SU-DHL-6 (cell line): ENCODE results near the gene PEX26.

Source experiments
- H2AFZ ChIP-seq: fragments of 200-600 bp; sonication (generic); 2 replicates; pipeline ENCODE4 v1.6.1; 2014; ENCODE audit warnings: low read depth, mild to moderate bottlenecking, moderate library complexity, mixed read lengths, antibody characterized with exemption, low read length; ENCODE audit not compliant: severe bottlenecking
- H3F3A ChIP-seq: fragments of 200-600 bp; shearing (Covaris generic); 2 replicates; pipeline ENCODE4 v1.6.0; 2016; ENCODE audit warnings: antibody characterized with exemption, mild to moderate bottlenecking; ENCODE audit not compliant: insufficient read depth
- H3K27ac ChIP-seq: fragments of 200-600 bp; sonication (generic); 2 replicates; pipeline ENCODE4 v1.5.1; 2016; ENCODE audit warnings: low read depth, mild to moderate bottlenecking, low read length, moderate library complexity, mixed read lengths
- H3K27me3 ChIP-seq: fragments of 200-600 bp; sonication (generic), shearing (Covaris generic); 2 replicates; pipeline ENCODE4 v1.6.0; 2014; ENCODE audit warnings: mild to moderate bottlenecking, low read length
- H3K36me3 ChIP-seq: fragments of 200-600 bp; sonication (generic); 2 replicates; pipeline ENCODE4 v1.6.1; 2014; ENCODE audit warnings: mild to moderate bottlenecking, low read length, mixed read lengths
- H3K4me2 ChIP-seq: fragments of 300-600, 200-600 bp; shearing (Covaris generic), sonication (generic); 2 replicates; pipeline ENCODE4 v1.6.0; 2014; ENCODE audit warnings: low read length, low read depth, mild to moderate bottlenecking; ENCODE audit not compliant: poor library complexity, severe bottlenecking
- H3K4me3 ChIP-seq: fragments of 200-600 bp; sonication (generic); 2 replicates; pipeline ENCODE4 v1.5.1; 2014; ENCODE audit warnings: antibody characterized with exemption, low read length, mild to moderate bottlenecking, mixed read lengths; ENCODE audit not compliant: insufficient read depth, poor library complexity, severe bottlenecking
- H3K79me2 ChIP-seq: fragments of 200-600 bp; sonication (generic); 2 replicates; pipeline ENCODE4 v1.6.1; 2014; ENCODE audit warnings: mild to moderate bottlenecking, low read length, moderate library complexity; ENCODE audit not compliant: insufficient read depth
- H3K9ac ChIP-seq: fragments of 200-600 bp; sonication (generic); 2 replicates; pipeline ENCODE4 v1.7.0; 2014; ENCODE audit warnings: mild to moderate bottlenecking, low read length
- H3K9me2 ChIP-seq: fragments of 200-600 bp; sonication (generic); replicated peaks from 2 replicates; pipeline ENCODE4 v1.6.1; 2014; ENCODE audit warnings: low read length; ENCODE audit not compliant: insufficient read depth
- H3K9me3 ChIP-seq: fragments of 200-600 bp; sonication (generic); 2 replicates; pipeline ENCODE4 v1.6.1; 2014; ENCODE audit warnings: low read length, mixed read lengths; ENCODE audit not compliant: insufficient read depth
- H4K20me1 ChIP-seq: fragments of 200-600 bp; sonication (generic); 2 replicates; pipeline ENCODE4 v1.6.1; 2014; ENCODE audit warnings: low read depth, mild to moderate bottlenecking, antibody characterized with exemption, low read length, moderate library complexity, mixed read lengths
- EZH2phosphoT487 ChIP-seq: fragments of 200-600 bp; sonication (generic), shearing (Covaris generic); conservative IDR thresholded peaks from 2 replicates; pipeline ENCODE4 v1.6.1; 2018; ENCODE audit warnings: mild to moderate bottlenecking, antibody characterized with exemption, low read length, moderate library complexity, mixed read lengths
- TF ChIP-seq, protein P1 (sequence below): fragments of 200-600 bp; sonication (generic); IDR thresholded peaks from one replicate; pipeline ENCODE4 v1.5.1; 2017; ENCODE audit warnings: antibody characterized with exemption, mild to moderate bottlenecking, low read length, moderate library complexity; ENCODE audit not compliant: insufficient read depth, poor library complexity, severe bottlenecking

PEX26 gene

DNA sequence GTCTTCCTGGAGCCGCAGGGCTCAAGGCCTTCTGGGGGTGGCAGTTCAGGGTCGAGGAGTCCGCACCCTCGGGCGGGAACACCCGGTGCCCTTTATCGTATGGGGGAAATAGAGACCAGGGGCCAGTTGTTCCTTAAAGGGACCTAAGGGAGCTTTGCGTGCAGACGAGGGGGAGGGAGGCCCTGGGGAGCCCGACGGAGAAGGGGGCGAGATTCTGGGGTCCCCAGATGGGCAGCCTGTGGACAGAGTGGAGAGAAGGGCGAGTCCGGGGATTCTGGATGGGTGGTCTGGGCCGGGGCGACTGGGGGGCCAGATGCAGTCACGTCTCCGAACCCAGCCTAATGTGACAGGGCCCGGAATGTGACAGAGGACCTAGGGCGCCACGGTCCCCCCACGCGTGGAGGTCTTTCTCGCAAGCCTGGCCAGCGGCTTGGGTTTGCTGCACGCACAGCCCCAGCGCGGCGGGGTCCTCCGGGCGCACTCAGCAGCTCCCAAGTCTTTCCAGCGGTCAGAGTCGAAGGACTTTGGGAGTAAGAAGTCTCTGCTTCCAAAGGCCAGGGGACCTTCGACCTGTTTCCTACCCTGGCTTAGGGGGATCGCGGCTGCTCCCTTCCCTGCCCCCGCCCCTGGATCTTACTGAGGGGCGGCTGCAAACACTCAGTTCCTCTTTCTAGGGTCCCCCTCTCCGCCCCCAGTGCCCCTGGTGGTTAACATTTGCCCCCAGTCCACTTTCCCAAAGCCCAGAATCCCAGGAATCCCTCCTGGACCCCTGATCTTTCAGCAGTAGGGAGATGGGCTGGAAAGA, 33.4 kb downstream of the PEX26 start:
- H3K9ac ChIP-seq: no peak overlapping the region
- H3K4me2 ChIP-seq: no peak overlapping the region

DNA sequence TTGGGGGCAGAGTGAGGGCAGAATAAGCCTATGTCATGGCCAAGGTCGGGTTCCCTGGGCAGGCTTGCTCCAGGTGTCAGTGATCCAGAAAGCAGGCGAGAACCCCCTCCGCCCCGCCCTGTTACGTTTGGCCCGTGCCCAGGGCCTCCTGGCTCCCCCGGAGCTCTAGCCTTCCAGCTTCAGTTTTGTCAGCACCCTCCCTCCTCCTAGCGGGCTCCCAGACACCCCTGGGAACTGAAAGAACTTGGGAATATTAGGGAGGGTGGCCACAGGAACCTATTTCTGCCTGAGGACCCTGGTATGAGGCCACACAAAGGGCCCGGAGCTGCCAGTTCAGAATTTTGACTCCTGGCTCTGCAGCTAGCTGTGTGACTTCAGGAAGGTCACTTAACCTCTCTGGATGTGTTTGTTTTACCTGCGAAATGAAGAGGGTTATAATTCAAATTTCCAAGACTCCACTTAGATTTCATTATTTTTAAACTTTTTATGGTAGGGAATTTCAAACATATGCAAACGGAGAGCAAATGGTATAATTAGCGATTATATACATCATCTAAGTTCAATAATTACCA, 34.1 kb downstream of the PEX26 start:
- no peak overlapping the region for H3K9ac ChIP-seq
- no peak overlapping the region for H3K4me3 ChIP-seq

More for the DNA sequence above, 33.4 kb downstream of the PEX26 start:
- Histone ChIP-seq H4K20me1 (no peaks in the 10 kb centered on the region), H3K4me3 (no peak overlapping the region), H3K27ac (no peak overlapping the region), H3K9me3 (no peaks in the 10 kb centered on the region), H3K36me3 (no peaks in the 10 kb centered on the region), H2AFZ (no peak overlapping the region), H3F3A (no peaks in the 10 kb centered on the region), H3K9me2 (no peaks in the 10 kb centered on the region), H3K27me3 (no peaks in the 10 kb centered on the region), H3K79me2 (no peaks in the 10 kb centered on the region)
- TF ChIP-seq EZH2phosphoT487: no peak
- TF ChIP-seq, protein P1, sequence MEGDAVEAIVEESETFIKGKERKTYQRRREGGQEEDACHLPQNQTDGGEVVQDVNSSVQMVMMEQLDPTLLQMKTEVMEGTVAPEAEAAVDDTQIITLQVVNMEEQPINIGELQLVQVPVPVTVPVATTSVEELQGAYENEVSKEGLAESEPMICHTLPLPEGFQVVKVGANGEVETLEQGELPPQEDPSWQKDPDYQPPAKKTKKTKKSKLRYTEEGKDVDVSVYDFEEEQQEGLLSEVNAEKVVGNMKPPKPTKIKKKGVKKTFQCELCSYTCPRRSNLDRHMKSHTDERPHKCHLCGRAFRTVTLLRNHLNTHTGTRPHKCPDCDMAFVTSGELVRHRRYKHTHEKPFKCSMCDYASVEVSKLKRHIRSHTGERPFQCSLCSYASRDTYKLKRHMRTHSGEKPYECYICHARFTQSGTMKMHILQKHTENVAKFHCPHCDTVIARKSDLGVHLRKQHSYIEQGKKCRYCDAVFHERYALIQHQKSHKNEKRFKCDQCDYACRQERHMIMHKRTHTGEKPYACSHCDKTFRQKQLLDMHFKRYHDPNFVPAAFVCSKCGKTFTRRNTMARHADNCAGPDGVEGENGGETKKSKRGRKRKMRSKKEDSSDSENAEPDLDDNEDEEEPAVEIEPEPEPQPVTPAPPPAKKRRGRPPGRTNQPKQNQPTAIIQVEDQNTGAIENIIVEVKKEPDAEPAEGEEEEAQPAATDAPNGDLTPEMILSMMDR: no peak

DNA sequence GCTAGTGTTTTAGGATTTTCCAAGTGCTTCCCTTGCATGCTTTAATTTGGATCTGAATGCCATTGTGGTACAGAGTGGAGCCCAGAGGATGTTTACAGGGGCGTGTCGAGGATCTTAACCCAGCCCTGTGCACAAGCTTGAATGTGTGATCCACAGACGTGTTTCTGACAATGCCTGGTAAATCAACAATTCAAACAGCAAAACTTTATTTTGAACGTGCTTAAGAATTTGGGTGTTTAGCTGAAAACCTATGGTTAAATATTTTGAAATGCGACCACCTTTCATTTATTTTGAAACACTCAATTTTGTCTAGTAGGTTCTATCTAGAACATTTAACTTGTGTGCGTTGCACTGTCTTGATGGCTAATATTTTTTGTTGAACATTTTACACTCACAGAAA, 34.6 kb downstream of the PEX26 start:
- TF ChIP-seq, protein P1: no peak
- no peak for TF ChIP-seq EZH2phosphoT487
- no peak overlapping the region for H3K4me3 ChIP-seq
- H3K79me2 ChIP-seq: no peaks in the 10 kb centered on the region
- no peaks in the 10 kb centered on the region for H4K20me1 ChIP-seq
- no peaks in the 10 kb centered on the region for H3K9me3 ChIP-seq
- H2AFZ ChIP-seq: no peak overlapping the region
- H3K9ac ChIP-seq: no peak overlapping the region
- no peak overlapping the region for H3K4me2 ChIP-seq
- no peaks in the 10 kb centered on the region for H3K27me3 ChIP-seq
- no peaks in the 10 kb centered on the region for H3F3A ChIP-seq
- H3K9me2 ChIP-seq: no peaks in the 10 kb centered on the region
- H3K36me3 ChIP-seq: no peaks in the 10 kb centered on the region
- H3K27ac ChIP-seq: no peak overlapping the region

More for the DNA sequence above, 34.1 kb downstream of the PEX26 start:
- Histone ChIP-seq H2AFZ (no peak overlapping the region), H3K27ac (no peak overlapping the region), H3K4me2 (no peak overlapping the region), H3K36me3 (no peaks in the 10 kb centered on the region), H4K20me1 (no peaks in the 10 kb centered on the region), H3F3A (no peaks in the 10 kb centered on the region), H3K9me3 (no peaks in the 10 kb centered on the region), H3K79me2 (no peaks in the 10 kb centered on the region), H3K9me2 (no peaks in the 10 kb centered on the region), H3K27me3 (no peaks in the 10 kb centered on the region)
- TF ChIP-seq, protein P1: no peak
- TF ChIP-seq EZH2phosphoT487: no peak
